KMS-11 (cell line): ENCODE results near the gene ELOVL4.

Experiments used
- H2AFZ ChIP-seq: fragments of 200-600 bp; sonication (generic); 2 replicates; pipeline ENCODE4 v1.6.1; 2016; ENCODE audit warnings: antibody characterized with exemption, mixed run types, low read depth
- H3K27ac ChIP-seq: fragments of 200-600 bp; sonication (generic); 2 replicates; pipeline ENCODE4 v1.6.1; 2016; ENCODE audit warnings: mild to moderate bottlenecking, mixed run types
- H3K27me3 ChIP-seq: fragments of 200-600 bp; sonication (generic); 2 replicates; pipeline ENCODE4 v1.6.1; 2017; ENCODE audit warnings: mild to moderate bottlenecking, low read depth, mixed run types, moderate library complexity; ENCODE audit not compliant: insufficient read depth
- H3K36me3 ChIP-seq: fragments of 200-600 bp; sonication (generic); 2 replicates; pipeline ENCODE4 v1.6.1; 2017; ENCODE audit warnings: mild to moderate bottlenecking, mixed run types; ENCODE audit not compliant: insufficient read depth
- H3K4me1 ChIP-seq: fragments of 200-600 bp; sonication (generic); 2 replicates; pipeline ENCODE4 v1.6.1; 2016; ENCODE audit warnings: mild to moderate bottlenecking, low read depth, mixed run types; ENCODE audit not compliant: poor library complexity, severe bottlenecking
- H3K4me2 ChIP-seq: fragments of 200-600 bp; sonication (generic); 2 replicates; pipeline ENCODE4 v1.7.0; 2016; ENCODE audit warnings: mild to moderate bottlenecking, mixed run types
- H3K4me3 ChIP-seq: fragments of 200-600 bp; sonication (generic); IDR thresholded peaks from 2 replicates; pipeline ENCODE4 v1.6.1; 2017; ENCODE audit warnings: low read depth, low read length, mixed read lengths; ENCODE audit not compliant: insufficient read depth
- H3K79me2 ChIP-seq: fragments of 200-600 bp; sonication (generic); 2 replicates; pipeline ENCODE4 v1.6.1; 2016; ENCODE audit warnings: low read depth, mixed run types; ENCODE audit not compliant: insufficient read depth
- H3K9ac ChIP-seq: fragments of 200-600 bp; sonication (generic); 2 replicates; pipeline ENCODE4 v1.6.1; 2016; ENCODE audit warnings: mild to moderate bottlenecking, mixed run types
- H4K20me1 ChIP-seq: fragments of 200-600 bp; sonication (generic); 2 replicates; pipeline ENCODE4 v1.6.1; 2016; ENCODE audit warnings: mild to moderate bottlenecking, mixed run types; ENCODE audit not compliant: insufficient read depth
- TF ChIP-seq, protein P1 (sequence below): fragments of 200-600 bp; sonication (generic); conservative IDR thresholded peaks from 2 replicates; pipeline ENCODE4 v1.6.1; 2017; ENCODE audit warnings: low read depth, mild to moderate bottlenecking, antibody characterized with exemption, low read length, moderate library complexity, mixed read lengths

ELOVL4 gene

DNA sequence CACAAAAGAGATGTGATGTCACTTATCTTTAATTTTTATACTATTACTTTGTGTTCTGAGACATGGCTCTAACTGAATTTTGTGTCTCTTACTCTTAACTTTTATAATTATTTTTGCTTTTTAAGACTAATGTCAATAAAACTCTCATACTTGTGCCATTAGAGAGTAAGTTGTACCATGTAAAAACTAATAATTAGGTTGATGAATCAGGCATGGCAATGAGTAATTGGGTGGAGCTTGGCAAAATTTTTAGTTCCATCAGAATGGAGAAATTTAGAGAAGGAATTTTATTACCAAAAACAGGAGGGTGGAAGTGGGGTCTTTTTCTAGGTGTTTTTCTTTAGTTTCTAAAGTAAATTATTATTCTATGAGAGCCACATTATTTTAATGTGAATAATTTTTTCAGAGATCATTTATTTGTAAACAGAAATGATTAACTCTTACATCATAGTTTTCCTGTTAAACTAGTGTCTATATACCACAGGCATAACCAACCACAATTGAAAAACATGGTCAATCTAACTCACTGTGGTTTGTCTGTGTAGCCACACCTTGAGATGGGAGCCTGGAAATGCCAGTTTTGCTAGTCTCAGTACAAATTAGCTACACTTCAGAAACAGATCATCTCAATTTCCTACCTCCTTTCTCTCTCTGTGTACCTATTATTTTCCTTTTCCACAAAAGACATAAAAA is 51.8 kb downstream of the ELOVL4 start:
- no peaks in the 10 kb centered on the region for H4K20me1 ChIP-seq
- H2AFZ ChIP-seq, result no peak overlapping the region

DNA sequence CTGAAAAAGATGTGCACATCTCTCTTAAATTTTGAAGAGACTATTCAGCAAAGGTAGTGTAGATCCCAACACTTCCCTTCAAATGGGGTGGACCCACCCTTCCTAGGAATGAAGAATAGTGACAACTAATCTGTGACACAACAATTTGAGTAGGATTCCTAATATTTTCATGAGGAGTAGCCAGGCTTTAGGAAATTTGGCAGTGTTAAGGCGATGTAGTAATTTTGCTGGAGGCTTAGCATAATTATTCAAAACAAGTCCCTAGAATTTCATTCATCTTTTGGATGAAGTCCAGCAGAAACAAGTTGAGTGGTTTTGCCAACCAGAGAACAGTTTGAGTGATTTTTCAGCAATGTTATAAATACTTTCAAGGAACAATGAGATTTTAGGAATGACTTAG is 52.4 kb downstream of the ELOVL4 start:
- H2AFZ ChIP-seq, result no peak overlapping the region
- no peaks in the 10 kb centered on the region for H4K20me1 ChIP-seq
- no peak overlapping the region for H3K4me3 ChIP-seq
- H3K27ac ChIP-seq, result no peak overlapping the region
- H3K4me2 ChIP-seq, result no peak overlapping the region
- H3K4me1 ChIP-seq, result no peaks in the 10 kb centered on the region
- no peaks in the 10 kb centered on the region for H3K36me3 ChIP-seq
- TF ChIP-seq, protein P1, sequence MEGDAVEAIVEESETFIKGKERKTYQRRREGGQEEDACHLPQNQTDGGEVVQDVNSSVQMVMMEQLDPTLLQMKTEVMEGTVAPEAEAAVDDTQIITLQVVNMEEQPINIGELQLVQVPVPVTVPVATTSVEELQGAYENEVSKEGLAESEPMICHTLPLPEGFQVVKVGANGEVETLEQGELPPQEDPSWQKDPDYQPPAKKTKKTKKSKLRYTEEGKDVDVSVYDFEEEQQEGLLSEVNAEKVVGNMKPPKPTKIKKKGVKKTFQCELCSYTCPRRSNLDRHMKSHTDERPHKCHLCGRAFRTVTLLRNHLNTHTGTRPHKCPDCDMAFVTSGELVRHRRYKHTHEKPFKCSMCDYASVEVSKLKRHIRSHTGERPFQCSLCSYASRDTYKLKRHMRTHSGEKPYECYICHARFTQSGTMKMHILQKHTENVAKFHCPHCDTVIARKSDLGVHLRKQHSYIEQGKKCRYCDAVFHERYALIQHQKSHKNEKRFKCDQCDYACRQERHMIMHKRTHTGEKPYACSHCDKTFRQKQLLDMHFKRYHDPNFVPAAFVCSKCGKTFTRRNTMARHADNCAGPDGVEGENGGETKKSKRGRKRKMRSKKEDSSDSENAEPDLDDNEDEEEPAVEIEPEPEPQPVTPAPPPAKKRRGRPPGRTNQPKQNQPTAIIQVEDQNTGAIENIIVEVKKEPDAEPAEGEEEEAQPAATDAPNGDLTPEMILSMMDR, result no peak
- H3K9ac ChIP-seq, result no peak overlapping the region
- no peaks in the 10 kb centered on the region for H3K27me3 ChIP-seq
- H3K79me2 ChIP-seq, result no peaks in the 10 kb centered on the region

More for the DNA sequence above, 51.8 kb downstream of the ELOVL4 start:
- no peaks in the 10 kb centered on the region for H3K4me1 ChIP-seq
- TF ChIP-seq, protein P1, result no peak
- H3K27ac ChIP-seq, result no peak overlapping the region
- no peak overlapping the region for H3K4me2 ChIP-seq
- no peaks in the 10 kb centered on the region for H3K36me3 ChIP-seq
- H3K9ac ChIP-seq, result no peak overlapping the region
- no peaks in the 10 kb centered on the region for H3K79me2 ChIP-seq
- no peaks in the 10 kb centered on the region for H3K27me3 ChIP-seq
- H3K4me3 ChIP-seq, result no peak overlapping the region

DNA sequence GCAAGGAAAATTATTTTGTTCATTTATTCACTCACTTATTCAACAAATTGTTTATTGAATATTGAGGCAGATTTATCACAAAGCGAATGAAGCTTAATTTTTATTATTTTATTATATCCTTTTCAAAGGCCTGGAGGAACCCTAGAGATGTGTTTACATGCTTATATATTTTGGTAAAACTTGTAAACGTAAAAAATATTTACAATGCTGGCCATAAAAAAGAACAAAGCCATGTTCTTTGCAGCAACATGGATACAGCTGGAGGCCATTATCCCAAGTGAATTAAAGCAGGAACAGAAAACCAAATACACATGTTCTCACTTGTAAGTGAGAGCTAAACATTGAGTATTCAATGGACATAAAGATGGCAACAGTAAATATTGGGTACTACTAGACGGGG is 58.8 kb downstream of the ELOVL4 start:
- no peaks in the 10 kb centered on the region for H3K4me1 ChIP-seq
- no peak overlapping the region for H2AFZ ChIP-seq
- H3K9ac ChIP-seq, result no peak overlapping the region
- H3K4me2 ChIP-seq, result no peak overlapping the region
- H3K27ac ChIP-seq, result no peak overlapping the region
- TF ChIP-seq, protein P1, result no peak
- no peaks in the 10 kb centered on the region for H4K20me1 ChIP-seq
- H3K36me3 ChIP-seq, result no peaks in the 10 kb centered on the region
- no peaks in the 10 kb centered on the region for H3K27me3 ChIP-seq
- H3K79me2 ChIP-seq, result no peaks in the 10 kb centered on the region
- no peak overlapping the region for H3K4me3 ChIP-seq

DNA sequence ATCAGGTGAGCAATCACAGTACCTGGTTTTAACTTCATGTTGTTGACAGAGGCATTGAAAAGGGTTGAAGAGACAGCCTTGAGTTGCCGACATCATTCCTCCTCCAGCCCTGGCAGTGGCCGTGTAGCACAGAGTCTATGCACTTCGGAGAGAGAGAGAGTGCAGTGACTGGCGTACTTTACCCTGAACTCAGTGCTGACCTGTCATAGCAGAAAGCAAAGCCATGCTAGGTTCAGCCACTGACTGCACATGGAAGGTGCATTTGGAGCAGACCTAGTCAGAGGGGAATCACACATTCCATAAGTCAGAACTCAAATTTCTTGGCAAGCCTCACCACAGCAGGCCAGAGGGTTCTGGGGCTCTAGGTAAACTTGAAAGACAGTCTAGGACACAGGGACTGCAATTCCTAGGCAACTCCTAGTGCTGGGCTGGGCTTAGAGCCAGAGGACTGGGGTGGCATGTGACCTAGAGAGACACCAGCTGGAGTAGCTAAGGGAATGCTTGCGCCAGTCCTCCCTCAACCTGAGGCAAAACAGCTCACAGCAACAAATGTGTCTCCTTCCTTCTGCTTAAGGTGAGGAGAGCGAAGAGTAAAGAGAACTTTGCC is 69.1 kb downstream of the ELOVL4 start:
- H3K4me2 ChIP-seq, result no peak overlapping the region
- H2AFZ ChIP-seq, result no peak overlapping the region
- TF ChIP-seq, protein P1, result no peak
- no peaks in the 10 kb centered on the region for H3K36me3 ChIP-seq
- no peaks in the 10 kb centered on the region for H3K79me2 ChIP-seq
- H3K27ac ChIP-seq, result no peak overlapping the region
- no peaks in the 10 kb centered on the region for H4K20me1 ChIP-seq
- H3K27me3 ChIP-seq, result no peaks in the 10 kb centered on the region
- H3K4me1 ChIP-seq, result no peaks in the 10 kb centered on the region
- no peak overlapping the region for H3K4me3 ChIP-seq
- no peak overlapping the region for H3K9ac ChIP-seq
